H1 (cell line): ENCODE data around the gene SORCS3. TPM values are rescaled to one million over a fixed set of nuclear protein-coding genes. Genes with fewer than 3 reads are reported as not detected.

Experiments
- CHD7 ChIP-seq: fragments of 300-600 bp; sonication (generic); IDR thresholded peaks from 2 replicates; pipeline ENCODE4 v1.7.1; 2012; ENCODE audit warnings: low read length, moderate library complexity, mild to moderate bottlenecking, inconsistent platforms; ENCODE audit not compliant: insufficient replicate concordance
- KDM1A ChIP-seq: fragments of 200-600, 300-600 bp; sonication (generic); IDR thresholded peaks from 2 replicates; pipeline ENCODE4 v1.7.1; 2016; ENCODE audit warnings: mild to moderate bottlenecking, low read length, borderline replicate concordance
- KDM4A ChIP-seq: IDR thresholded peaks from one replicate; pipeline ENCODE4 v1.7.1; 2012; ENCODE audit warnings: low read depth, mild to moderate bottlenecking, moderate library complexity, low read length, inconsistent platforms; ENCODE audit not compliant: severe bottlenecking
- POLR2AphosphoS5 ChIP-seq: IDR thresholded peaks from 2 replicates; pipeline ENCODE4 v1.6.1; 2011; ENCODE audit warnings: low read depth, low read length
- TBP ChIP-seq: IDR thresholded peaks from 2 replicates; pipeline ENCODE4 v1.6.1; 2011; ENCODE audit warnings: low read depth, low read length, improper control_type of control experiment
- TCF12 ChIP-seq: IDR thresholded peaks from 2 replicates; pipeline ENCODE4 v1.6.1; 2011; ENCODE audit warnings: low read depth, mild to moderate bottlenecking, low read length
- YY1 ChIP-seq: IDR thresholded peaks from 2 replicates; pipeline ENCODE4 v1.6.1; 2011; ENCODE audit warnings: low read depth, mild to moderate bottlenecking, low read length
- polyA plus RNA-seq, 7 experiments: library from polyadenylated mRNA; depleted of rRNA in 3 of 7; stranded (reverse) in 5 of 7; unstranded in 2 of 7; fragments of >200 nt in 5 of 7; fragments of 200-250 nt in 2 of 7; gene quantifications; 1 replicate in 5 of 7; 2 replicates in 1 of 7; 4 replicates in 1 of 7; pipeline versions ENCODE4 v1.2.1 to v1.2.3, GENCODE V29; 2011 to 2013; ENCODE audit warnings: missing spikeins in 2 of 7, mixed read lengths in 2 of 7
- total RNA-seq: library from RNA; stranded (reverse); fragmentation: NEBNext Ultra II Directional; extraction: Animal tissue kit (Norgen Biotek cat#: 25700); gene quantifications from 2 replicates; pipeline ENCODE4 v1.2.1, GENCODE V29; 2021
- TF ChIP-seq, protein P1 (sequence below): IDR thresholded peaks from 2 replicates; pipeline ENCODE4 v1.6.1; 2011; ENCODE audit warnings: low read depth, mild to moderate bottlenecking, low read length; ENCODE audit not compliant: insufficient read depth

Gene SORCS3
- total and polyA plus RNA-seq, 2 of the 8 experiments (the other 6 are each of a cell fraction or from before 2014, with no cell fraction given): 0.26 to 0.88 TPM

DNA sequence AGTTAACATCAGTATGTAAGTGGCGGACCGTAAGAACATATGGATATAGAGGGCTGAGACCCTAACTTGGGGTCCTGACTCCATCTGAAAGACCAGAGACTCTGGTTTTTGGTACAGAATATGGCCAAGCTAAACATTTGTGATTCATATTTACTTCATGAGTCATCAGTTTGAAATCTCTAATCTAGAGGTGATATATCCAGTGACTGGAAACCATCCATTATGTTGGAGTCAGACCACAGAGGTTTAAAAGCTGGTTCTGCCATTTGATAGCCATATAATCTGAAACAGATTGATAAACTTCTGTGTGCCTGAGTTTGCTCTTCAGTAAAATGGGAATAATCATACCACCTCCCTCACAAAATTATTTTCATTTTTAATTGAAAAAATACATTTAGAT, 505.3 kb downstream of the SORCS3 start (continued):
- TF ChIP-seq CHD7 (no peak), TCF12 (no peak), POLR2AphosphoS5 (no peak), KDM4A (no peak), YY1 (no peak), TBP (no peak), KDM1A (no peak)
- TF ChIP-seq, protein P1, sequence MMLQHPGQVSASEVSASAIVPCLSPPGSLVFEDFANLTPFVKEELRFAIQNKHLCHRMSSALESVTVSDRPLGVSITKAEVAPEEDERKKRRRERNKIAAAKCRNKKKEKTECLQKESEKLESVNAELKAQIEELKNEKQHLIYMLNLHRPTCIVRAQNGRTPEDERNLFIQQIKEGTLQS: no peak
